ENCODE data around the gene MRPL22.
"Not testable (repeated sequence)": the region's sequence is repeated elsewhere in the genome, so short reads cannot be mapped to it uniquely, and the experiment has no call there.

The MRPL22 gene

DNA sequence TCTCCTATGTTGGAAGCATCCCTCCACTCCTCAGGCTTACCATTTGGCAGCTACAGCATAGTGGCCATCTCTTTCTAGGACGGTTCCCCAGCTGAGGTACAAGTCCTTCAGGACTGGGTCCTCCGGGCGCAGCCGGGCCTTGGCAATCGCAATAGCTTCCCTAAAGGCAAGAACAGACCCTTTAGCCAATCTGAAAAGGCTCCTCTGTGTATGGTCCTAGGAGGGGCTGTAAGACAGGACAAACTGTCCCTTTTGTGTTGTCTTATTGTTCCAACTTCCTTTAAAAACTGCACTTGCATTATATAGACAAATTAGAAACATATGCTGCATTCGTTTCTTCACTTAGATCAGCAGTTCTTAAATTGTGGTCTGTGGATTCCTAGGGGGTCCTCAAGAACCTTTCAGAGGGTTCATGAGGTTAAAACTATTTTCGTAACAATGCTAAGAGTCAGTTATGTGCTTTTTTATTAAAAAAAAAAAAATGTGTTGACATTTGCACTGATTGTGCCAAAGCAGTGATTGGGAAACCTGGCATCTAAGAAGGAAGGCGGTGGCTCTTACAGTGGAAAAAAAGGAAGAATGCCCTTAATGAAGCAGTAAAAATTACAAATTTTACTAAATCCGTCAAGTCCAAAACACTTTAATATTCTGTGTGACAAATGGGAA lies 41.6 kb upstream of the MRPL22 start:
- DNase-seq (ENCODE audit: low read depth), result no peak
- H3K4me3 ChIP-seq (ENCODE audit: low read depth, low read length), result no peak overlapping the region
- TF ChIP-seq, protein P1, sequence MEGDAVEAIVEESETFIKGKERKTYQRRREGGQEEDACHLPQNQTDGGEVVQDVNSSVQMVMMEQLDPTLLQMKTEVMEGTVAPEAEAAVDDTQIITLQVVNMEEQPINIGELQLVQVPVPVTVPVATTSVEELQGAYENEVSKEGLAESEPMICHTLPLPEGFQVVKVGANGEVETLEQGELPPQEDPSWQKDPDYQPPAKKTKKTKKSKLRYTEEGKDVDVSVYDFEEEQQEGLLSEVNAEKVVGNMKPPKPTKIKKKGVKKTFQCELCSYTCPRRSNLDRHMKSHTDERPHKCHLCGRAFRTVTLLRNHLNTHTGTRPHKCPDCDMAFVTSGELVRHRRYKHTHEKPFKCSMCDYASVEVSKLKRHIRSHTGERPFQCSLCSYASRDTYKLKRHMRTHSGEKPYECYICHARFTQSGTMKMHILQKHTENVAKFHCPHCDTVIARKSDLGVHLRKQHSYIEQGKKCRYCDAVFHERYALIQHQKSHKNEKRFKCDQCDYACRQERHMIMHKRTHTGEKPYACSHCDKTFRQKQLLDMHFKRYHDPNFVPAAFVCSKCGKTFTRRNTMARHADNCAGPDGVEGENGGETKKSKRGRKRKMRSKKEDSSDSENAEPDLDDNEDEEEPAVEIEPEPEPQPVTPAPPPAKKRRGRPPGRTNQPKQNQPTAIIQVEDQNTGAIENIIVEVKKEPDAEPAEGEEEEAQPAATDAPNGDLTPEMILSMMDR (IDR thresholded peaks at IDR 0.05; ENCODE audit: control insufficient read depth, extremely low read depth, insufficient read depth), result no peak

DNA sequence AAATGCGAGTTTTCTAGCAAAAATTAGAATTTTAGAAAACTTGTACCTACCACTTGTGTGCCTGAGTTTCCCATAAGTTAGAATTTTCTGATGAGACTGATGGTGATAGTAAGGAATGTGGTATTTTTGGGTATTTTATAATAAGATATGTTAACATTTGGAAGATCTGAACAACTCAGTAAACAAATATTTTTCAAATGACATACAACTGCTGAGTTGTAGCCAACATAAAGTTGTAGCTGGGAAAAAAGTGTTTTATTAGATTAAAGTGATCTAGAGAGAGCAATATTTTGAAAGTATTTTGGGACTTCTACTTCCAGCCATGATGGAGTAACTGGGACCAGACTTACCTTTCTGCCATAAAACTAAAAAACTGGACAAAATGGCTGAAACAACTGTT lies 40.8 kb upstream of the MRPL22 start:
- H3K4me3 ChIP-seq (ENCODE audit: low read depth, low read length), result no peak overlapping the region
- TF ChIP-seq, protein P1 (IDR thresholded peaks at IDR 0.05; ENCODE audit: control insufficient read depth, extremely low read depth, insufficient read depth), result no peak
- no peak for DNase-seq (ENCODE audit: low read depth)

DNA sequence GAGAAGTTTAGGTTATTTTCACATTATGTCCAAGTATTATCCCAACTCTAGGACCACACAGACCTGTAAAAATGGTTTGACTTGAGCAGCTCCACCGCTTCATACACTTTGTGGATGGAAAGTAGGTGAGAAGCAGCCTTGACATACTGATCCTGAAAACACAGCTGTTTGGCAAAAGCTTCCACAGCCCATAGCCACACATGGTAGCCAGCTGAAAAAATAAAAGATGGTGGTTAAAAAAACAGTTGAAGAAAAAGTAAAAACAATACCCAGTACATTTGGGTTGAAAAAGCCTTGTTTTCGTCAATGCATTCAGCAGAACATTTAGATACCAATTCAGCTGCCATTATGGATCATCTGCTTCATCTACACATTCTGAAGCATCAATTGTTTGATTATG lies 39.6 kb upstream of the MRPL22 start:
- no peak overlapping the region for H3K4me3 ChIP-seq (ENCODE audit: low read depth, low read length)
- no peak for DNase-seq (ENCODE audit: low read depth)
- TF ChIP-seq, protein P1 (IDR thresholded peaks at IDR 0.05; ENCODE audit: control insufficient read depth, extremely low read depth, insufficient read depth), result no peak

DNA sequence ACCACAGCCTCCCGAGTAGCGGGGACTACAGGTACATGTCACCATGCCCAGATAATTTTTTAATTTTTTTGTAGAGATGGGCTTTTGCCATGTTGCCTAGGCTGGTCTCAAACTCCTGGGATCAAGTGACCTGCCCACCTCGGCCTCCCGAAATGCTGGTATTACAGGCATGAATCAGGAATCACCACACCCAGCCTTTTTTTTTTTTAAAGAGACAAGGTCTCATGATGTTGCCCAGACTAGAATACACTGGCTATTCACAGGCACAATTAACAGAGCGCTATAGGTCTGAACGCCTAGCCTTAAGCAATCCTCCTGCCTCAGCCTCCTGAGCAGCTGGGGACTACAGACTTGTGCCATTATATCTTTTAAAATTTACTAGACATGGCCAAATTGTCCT lies 39.0 kb upstream of the MRPL22 start:
- TF ChIP-seq, protein P1 (IDR thresholded peaks at IDR 0.05; ENCODE audit: control insufficient read depth, extremely low read depth, insufficient read depth), result no peak
- no peak for DNase-seq (ENCODE audit: low read depth)
- no peak overlapping the region for H3K4me3 ChIP-seq (ENCODE audit: low read depth, low read length)

- DNase-seq (ENCODE audit: low read depth); H3K4me3 ChIP-seq (ENCODE audit: low read depth, low read length): not testable (repeated sequence)
Observed at GRCh38 chr5:154905601-154906000, 35.3 kb upstream of the MRPL22 start.

DNA sequence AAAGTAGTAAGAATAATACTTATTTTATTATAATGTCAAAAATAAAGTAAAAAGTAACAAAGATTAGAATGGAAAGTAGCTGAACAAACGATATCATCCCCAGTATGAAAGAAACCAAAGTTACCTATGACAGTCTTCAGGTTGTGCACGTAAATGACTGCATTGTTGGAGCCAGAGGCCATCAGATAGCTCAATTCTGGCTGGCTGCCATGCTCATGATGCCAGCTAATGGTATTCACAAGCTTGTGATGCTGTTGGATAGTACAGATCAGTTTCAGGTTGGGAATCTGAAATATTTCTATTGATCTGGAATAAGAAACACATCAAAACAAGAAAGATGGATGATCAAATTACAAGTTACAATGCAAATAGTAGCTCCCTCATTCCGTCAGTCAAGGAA lies 24.0 kb upstream of the MRPL22 start:
- DNase-seq (ENCODE audit: low read depth), result no peak
- H3K4me3 ChIP-seq (ENCODE audit: low read depth, low read length), result no peak overlapping the region
- TF ChIP-seq, protein P1 (IDR thresholded peaks at IDR 0.05; ENCODE audit: control insufficient read depth, extremely low read depth, insufficient read depth), result no peak

DNA sequence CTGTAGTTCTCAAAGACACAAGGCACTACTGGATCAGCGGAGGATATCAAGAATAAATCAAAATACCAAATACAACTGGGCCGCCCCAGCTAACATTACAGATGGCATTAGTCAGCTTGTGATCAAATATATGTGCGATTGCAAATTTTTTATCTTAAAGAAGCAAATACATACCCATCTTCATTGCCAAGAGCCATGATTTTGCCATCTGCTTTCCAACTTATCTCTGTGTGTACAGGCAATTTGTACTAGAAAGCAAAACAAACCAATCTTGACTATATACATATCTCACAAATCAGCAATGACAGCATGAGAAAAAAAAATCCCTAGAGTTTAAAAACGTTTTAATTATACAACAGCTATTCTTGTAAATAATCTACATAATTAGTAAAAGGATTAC lies 23.1 kb upstream of the MRPL22 start:
- H3K4me3 ChIP-seq (ENCODE audit: low read depth, low read length), result no peak overlapping the region
- TF ChIP-seq, protein P1 (IDR thresholded peaks at IDR 0.05; ENCODE audit: control insufficient read depth, extremely low read depth, insufficient read depth), result no peak
- no peak for DNase-seq (ENCODE audit: low read depth)

All from LNCaP clone FGC (cell line).